Measurements from ENCODE around the gene OSBPL8.
"Not testable (repeated sequence)": the region's sequence is repeated elsewhere in the genome, so short reads cannot be mapped to it uniquely, and the experiment has no call there.

OSBPL8 gene

DNA sequence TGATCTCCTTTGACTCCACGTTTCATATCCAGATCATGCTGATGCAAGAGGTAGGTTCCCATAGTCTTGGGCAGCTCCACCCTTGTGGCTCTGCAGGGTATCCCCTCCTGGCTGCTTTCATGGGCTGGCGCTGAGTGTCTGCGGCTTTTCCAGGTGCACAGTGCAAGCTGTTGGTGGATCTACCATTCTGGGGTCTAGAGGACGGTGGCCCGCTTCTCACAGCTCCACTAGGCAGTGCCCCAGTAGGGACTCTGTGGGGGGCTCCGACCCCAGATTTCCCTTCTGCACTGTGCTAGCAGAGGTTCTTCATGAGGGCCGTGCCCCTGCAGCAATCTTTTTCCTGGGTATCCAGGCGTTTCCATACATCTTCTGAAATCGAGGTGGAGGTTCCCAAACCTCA, 199.3 kb downstream of the OSBPL8 start:
- DNase-seq (ENCODE audit: low read depth): no peak

DNA sequence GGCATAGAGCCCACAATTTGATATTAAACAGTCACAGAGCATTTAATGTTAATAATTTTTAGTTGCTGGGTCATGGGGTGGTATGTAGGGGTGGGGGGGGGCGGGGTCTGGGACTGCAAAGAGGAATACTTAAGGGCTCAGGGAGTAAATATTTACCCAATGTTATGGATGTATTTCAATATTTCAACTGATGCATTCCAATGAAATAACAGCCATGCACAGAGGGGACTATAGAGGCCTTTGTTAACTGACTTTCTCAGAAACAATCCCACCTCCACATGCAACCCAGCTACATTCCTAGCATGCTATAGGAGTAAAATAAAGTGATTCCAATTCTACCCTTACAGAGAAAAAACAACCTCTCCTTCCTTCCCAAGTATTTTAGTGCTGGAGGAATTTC, 203.5 kb downstream of the OSBPL8 start:
- DNase-seq (ENCODE audit: low read depth): no peak

DNA sequence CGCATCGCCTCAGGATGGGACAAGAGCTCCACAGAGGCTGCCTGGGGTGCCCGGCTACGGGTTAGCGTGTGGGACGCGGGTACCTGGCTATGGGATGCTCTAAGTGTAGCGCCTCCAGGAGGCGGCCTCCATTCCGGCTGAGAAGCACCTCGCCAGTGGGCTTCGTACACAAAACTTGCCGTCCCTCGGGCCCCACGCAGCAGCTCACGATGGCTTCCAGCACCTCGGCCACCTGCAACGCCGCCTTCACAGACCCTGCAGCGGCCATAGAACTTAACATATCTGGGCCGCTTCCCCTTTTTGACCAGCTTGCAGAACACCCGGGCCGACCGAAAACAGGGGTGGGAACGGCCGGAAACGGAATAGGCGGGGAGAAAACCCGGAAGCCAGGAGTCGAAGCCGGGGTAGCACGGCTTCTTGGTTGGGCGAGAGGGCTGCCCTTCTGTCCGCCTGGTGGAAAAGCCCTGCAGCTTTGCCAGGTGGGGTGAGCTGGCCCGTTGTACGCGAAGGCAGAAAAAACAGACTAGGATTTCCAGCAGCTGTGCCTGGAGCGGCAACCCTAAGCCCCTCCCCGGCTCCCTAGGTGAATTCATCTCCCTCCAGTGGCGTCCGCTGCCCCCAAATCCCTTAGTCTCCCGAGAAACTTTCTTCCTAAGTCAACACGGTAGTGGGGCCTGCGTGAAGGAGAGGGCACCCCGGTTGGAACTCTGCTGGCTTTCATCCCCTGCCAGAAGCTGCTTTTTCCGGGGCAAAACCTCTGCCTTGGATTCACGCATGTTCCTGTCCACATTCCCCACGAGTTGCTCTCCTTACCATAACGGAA, 211.3 kb downstream of the OSBPL8 start, which contains the start of gene BBS10:
BBS10 (minus strand) TSS at position 337 of the 823 bp plus-strand sequence; CDS start at position 280, 57 bp downstream.
- peak; percentile 94 for DNase-seq (ENCODE audit: low read depth)

DNA sequence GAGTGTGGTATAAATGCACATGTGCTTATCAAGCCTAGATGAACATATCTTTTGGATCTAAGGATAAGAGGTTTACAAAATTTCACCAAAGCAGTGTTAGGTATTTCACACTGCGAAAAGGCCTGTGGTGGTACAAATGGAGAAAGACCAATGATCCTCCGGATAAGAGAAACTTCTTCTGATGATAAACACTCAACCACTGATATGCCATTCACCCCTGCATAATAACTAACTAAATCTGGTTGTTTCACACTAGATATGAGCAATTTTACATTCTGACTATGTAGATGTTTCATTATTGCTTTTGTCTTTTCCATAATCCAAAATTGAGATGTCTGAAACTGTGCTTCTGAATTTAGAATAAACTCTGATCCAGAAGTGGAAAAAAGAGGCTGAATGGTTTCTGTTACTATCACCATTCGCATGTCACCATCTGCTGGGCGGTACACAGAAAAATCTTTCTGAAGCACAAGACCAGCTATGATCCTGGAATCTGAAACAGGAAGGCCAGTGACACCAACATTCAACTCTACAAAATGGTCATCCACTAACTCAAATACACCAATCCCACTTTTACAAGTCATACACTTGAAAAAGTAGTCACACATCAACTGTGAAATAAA, 212.7 kb downstream of the OSBPL8 start:
- DNase-seq (ENCODE audit: low read depth): peak; percentile 74

DNA sequence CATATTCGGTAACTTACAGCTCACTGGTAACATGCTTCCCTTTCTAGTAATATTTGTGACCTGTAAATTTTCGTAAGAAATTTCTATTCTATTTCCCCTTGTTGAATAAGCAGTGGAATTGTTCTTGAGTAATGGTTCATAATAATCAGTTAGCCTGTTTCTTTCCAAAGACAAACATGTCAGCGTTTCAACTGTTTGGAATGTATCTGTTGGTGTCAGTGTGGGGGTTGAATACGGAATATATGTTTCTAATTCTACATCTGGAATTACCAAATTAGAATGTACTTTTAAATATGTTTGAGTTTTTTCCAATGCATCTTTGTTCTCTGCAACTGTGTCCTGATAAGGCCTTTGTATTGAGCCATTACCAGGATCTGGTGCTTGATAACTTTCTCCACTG, 213.3 kb downstream of the OSBPL8 start:
- DNase-seq (ENCODE audit: low read depth): peak; percentile 71

DNA sequence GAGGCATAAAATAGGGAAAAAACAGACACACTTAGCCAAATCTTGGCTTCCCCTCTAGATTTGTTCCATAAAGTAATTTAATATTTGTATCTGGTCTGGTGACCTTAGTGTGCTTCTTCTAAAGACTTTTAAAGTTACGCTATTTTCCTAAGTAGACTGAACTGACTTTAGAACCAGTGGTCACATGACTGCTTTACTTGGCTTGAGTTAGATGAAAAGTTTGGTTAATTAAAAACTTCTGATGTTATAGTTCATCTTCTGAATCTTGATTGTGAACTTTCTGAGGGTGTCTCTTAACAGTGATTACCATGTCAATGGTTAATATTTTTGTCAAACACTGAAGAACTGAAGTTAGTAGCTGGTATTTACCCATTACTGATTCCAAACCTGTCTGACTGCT, 214.0 kb downstream of the OSBPL8 start:
- DNase-seq (ENCODE audit: low read depth): no peak

DNA sequence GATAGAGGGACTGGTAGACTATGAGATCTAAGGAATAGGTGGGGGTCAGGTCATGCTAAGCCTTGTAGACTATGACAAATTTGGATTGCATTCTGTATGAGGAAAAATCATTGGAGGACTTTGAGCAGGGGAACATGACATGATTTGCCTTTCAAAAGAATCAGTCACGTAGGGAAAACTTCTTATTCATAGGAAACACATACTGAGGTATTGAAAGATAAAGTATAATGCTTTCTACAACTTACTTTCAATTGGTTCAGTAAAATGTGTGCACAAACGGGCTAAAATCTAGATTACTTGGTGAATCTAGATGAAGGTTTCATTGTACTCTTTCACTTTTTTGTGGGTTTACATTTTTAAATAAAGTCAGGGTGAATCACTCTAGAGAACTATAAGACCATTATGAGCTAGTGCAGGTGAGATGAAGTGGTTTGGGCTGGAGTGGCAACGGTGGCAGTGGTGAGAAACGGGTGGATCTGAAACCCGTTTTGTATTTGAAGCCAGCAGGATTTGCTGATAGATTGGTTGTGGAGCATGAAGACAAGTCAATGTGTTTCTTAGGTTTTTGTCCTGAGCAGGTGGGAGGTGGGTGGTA, 218.0 kb downstream of the OSBPL8 start:
- peak; percentile 41 for DNase-seq (ENCODE audit: low read depth)

DNA sequence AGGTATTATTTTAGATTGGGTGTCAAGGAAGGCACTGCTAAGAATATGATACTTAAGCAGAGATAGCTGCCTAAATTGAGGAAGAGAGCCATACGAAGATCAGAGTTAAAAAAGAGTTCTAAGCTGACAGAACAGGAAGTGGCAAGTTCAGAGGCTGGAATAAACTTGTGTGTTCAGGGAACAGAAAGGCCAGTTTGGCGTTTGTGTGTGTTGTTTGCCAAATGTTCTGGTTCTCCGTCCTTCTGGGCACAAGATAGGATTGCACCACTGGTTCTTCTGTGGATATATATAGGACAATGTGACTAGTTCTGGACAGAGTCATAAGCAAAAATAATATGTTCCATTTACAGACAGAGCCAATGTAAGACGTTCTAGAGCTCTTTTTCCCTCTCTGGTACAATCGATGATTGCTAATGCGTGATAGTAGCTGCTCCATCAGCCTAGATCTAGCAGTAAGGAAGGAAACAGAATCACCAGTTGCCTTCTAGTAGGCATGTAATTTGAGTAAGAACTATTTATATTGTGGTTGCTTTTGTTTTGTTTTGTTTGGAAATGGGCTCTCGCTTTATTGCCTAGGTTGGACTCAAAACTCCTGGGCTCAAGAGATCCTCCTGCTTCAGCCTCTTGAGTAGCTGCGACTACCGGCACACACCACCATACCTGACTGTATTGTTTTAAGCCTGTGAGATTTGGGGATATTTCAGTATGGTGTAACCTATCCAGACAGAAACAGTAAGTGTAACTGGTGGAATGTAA, 218.7 kb downstream of the OSBPL8 start:
- DNase-seq (ENCODE audit: low read depth): peak; percentile 32

DNA sequence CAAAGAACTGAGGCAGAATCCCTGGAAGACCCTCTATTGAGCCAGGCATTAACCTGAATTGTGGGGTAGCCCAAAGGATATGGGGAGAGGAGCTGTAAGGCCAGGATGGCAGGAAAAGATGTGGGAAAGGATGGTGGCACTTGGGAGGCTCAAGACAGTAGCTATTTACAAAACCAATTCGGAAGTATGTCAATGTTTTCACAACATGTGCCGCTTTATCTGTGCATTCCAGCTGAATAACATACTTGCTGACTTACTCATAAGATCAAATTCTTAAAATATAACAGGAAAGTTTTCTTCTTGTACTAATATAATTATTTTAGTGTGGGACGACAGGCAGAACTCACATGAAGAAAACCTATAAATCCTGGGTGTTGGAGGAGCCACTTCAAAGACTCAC, 222.0 kb downstream of the OSBPL8 start:
- peak; percentile 86 for DNase-seq (ENCODE audit: low read depth)

DNA sequence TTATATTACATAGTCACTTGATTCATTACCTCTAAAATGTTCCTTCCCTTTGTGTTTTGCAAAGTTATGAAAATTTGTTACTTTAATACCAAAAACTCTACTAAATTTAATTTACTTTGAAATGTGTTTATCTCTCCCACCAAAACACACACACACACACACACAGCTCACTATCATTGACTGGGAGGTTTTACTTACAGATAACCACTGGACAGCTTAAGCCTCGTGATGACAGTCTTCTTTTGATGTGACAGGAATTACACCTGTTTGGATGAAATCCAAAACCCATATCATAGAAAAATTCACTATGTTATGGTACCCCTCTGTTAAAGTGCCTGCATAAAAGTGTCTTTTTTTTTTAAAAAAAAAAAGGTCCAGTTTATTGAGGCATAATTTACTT, 227.0 kb downstream of the OSBPL8 start:
- DNase-seq (ENCODE audit: low read depth): no peak

DNA sequence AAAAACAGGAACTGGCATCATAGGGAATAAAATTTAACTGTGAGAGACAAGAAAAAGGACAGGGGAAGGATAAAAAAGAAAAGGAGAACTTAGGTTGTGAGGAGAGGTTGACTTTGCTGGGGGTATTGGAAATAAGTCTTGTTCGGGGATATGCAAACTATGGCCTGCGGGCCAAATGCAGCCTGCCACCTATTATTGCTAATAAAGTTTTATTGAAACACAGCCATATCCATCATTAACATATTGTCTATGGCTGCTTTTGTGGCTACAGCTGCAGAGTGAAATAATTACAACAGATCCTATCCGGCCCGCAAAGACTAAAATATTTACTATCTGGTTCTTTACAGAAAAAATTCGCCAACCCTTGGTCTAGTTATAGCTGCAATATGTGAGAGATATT, 230.0 kb downstream of the OSBPL8 start:
- DNase-seq (ENCODE audit: low read depth): no peak

DNA sequence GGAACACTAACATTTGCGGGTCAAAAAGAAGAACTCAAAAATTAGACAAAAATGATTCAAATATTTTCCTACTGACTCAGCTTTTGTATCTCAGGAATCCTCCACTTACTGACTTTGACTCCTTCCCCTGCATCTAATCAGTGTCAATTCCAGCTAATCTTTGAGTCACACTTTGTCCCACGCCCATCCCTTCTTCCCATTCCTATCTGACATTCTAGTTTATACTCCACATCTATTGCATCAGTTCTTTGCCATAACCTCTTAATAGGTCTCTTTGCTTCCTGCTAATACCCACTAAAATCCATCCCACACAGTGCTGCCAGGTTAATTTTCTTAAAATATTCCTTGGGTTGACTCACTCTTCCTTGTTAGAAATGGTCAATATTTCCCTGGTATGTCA, 230.4 kb downstream of the OSBPL8 start:
- DNase-seq (ENCODE audit: low read depth): peak; percentile 90

DNA sequence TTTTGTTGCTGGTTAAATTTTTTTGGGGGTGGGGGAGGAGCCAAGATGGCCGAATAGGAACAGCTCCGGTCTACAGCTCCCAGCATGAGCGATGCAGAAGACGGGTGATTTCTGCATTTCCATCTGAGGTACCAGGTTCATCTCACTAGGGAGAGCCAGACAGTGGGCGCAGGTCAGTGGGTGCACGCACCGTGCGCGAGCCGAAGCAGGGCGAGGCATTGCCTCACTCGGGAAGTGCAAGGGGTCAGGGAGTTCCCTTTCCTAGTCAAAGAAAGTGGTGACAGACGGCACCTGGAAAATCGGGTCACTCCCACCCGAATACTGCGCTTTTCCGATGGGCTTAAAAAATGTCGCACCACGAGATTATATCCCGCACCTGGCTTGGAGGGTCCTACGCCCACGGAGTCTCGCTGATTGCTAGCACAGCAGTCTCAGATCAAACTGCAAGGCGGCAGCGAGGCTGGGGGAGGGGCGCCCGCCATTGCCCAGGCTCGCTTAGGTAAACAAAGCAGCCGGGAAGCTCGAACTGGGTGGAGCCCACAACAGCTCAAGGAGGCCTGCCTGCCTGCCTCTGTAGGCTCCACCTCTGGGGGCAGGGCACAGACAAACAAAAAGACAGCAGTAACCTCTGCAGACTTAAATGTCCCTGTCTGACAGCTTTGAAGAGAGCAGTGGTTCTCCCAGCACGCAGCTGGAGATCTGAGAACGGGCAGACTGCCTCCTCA, 239.8 kb downstream of the OSBPL8 start:
- DNase-seq (ENCODE audit: low read depth): not testable (repeated sequence)

DNA sequence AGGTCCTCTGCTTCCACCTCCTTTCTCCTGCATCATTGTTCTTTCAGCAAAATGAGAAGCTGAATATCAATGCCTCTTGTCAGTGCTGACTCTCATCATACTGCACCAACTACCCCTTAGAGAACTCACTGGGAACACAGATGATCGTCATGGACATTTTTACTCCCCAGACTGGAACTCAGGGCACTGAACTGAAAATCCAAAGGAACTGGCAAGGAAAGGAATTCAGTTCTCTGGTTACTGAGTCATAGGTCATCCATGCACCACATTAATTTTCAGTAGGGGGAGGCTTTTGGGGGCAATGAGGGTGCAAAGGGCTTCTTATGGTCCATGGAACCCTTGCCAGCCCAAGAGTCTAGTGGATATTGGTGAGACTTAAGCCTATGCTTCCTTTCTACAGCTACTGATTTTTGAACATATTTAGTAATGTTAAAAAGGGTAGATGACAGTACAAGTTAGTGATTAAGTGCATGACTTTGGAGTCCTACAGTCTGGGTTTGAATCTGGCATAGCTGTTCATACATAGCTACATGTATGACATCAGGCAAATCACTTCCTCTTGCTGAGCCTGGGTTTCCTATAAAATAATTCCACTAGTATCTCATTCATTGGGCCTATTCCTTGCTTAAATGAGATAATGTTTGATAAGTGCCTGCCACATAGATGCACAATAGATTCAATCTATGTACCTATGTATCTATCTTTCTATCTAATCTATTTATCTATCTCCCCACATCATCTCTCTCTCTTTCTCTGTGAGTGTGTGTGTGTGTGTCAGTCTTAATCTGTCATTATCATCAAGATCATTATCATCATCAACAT, 240.6 kb downstream of the OSBPL8 start:
- DNase-seq (ENCODE audit: low read depth): no peak

DNA sequence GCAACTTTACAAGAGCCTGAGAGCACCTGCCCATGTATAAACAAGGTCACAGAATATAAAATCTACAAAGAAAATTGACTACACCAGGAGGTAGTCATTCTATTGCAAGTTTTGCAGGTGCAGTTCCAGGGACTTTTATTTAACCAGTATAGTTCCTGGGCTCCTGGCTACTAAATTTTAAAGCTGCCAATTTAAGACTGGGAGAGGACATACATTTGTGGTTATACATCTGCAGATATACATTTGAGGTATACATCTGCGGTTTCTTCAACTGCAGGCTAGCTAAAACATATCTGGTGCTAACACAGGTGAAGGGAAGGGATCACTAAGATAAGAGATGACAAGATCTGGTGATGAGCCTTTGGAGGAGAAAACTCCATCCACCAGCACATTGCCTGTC, 241.6 kb downstream of the OSBPL8 start:
- DNase-seq (ENCODE audit: low read depth): no peak

DNA sequence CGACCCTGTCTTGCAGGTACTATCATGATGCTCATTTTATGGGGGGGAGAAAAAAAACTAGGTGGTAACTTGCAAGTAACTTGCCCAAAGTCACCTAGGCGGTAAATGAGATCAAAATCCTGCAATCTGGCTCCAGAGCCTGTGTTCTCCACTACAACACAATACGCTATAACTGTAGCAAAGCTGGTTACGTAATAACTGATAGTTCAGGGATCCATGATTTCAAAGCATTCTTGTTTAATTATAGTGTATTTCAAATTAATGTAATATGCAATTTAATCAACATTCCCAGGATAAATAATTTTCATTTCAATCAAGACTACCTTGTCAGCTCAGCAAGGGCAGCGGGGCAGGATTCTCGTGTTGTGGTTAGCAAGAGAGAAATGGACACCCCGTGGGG, 243.1 kb downstream of the OSBPL8 start:
- DNase-seq (ENCODE audit: low read depth): no peak

DNA sequence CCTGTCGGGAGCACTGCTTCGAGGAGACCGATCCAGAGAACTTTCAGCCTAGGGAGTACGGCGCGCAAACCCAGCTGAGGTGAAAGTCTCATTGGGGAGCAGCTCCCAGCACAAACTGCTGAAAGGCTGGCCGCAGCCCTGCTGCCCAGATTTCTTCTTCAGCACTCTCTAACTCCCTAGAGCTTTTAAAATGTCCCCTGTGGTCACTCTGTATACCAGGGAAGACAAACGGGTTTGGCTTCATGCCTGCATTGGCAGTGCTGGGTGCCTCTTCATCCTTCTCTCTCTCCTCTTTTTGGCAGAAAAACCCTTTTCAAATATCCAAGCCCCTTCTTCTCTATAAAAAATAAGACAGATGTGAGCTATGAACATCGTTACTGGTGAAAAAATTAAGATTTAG, 246.3 kb downstream of the OSBPL8 start:
- no peak for DNase-seq (ENCODE audit: low read depth)

DNA sequence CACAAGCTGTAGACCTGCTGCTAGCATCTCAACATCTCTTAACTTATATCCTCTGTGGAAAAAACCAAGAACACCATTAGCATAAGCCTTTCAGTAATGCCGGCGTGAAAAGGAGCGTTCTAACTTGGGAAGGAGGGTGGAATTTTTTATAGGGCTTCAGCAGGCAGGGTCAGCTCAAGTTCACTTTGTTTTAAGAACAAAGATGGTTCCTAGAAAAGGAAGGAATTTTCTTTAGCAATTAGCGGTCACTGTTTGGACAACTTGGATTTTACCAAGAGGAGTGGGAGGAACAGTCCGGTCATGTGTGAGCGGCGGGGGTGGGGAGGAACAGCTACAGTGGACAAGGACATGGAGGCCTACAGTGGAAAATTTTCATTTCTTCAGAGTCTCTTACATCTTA, 247.3 kb downstream of the OSBPL8 start:
- DNase-seq (ENCODE audit: low read depth): peak; percentile 45

DNA sequence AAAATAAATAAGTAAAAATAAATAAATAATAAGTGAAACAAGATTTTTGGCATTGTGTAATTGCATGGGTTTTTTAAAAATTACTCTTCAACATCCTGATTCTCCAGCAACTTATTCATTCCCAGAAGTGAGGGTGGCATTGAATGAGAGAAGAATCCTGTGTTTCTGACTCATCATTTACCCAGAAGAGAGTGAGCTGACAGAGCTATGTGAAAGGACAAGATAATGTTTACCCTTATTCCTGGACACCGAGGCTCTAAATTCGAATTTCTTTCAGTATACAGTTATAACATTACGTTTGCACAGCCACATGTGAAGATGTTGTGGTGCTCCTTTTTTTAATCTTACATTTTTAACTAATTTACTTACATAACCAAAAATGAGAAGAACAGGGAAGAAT, 247.8 kb downstream of the OSBPL8 start:
- DNase-seq (ENCODE audit: low read depth): peak; percentile 76

DNA sequence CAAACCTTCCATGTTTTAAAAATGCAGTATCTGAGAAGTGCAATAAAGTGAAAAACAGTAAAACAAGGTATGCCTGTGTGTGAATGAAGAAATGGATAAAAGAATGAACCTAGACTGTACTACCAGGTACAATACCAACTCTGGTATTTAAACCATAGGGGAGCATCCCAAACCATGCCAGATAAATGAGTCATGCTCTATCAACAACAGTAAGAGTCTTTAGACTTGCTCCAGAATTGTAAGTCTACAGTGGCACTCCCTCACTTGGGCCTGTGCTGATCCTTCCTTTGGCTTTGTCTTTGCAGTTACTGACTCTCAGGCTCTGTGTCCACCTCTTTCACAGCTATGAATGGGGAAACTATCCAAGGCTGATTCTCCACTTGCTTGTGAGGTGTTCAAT, 249.5 kb downstream of the OSBPL8 start:
- DNase-seq (ENCODE audit: low read depth): peak; percentile 63

DNA sequence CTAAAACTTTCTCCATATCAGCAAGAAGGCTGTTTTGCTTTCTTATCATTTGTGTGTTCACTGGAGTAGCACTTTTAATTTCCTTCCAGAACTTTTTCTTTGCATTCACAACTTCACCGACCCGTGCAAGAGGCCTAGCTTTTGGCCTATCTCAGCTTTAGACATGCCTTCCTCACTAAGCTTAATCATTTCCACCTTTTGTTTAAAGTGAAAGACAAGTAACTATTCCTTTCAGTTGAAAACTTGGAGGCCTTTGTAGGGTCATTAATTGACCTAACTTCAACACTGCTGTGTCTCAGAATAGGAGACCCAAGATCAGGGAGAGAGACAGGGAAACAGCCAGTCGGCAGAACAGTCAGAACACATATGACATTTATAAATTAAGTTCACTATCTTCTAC, 250.7 kb downstream of the OSBPL8 start:
- DNase-seq (ENCODE audit: low read depth): no peak

All from iris pigment epithelial cell (primary cell).